ENCODE results near the gene CSF2RB.
"Not testable (repeated sequence)": the region's sequence is repeated elsewhere in the genome, so short reads cannot be mapped to it uniquely, and the experiment has no call there.

CSF2RB gene

GRCh38 chr22:36977401-36977861 lies 64.0 kb downstream of the CSF2RB start:
- peak; percentile 83 for DNase-seq

- DNase-seq: peak; percentile 87
Measured at GRCh38 chr22:36977947-36978660, 64.7 kb downstream of the CSF2RB start.

- DNase-seq: no peak
Measured at GRCh38 chr22:36979016-36979910, 65.8 kb downstream of the CSF2RB start.

- no peak for DNase-seq
Measured at GRCh38 chr22:36981247-36981775, 67.9 kb downstream of the CSF2RB start.

- no peak for DNase-seq
Measured at GRCh38 chr22:36982136-36982535, 68.7 kb downstream of the CSF2RB start.

GRCh38 chr22:36985211-36985889 lies 71.9 kb downstream of the CSF2RB start:
- no peak for DNase-seq

- DNase-seq: no peak
Measured at GRCh38 chr22:36986242-36986821, 72.9 kb downstream of the CSF2RB start.

- no peak for DNase-seq
Measured at GRCh38 chr22:36988075-36988832, 74.8 kb downstream of the CSF2RB start.

GRCh38 chr22:36989012-36989411 lies 75.6 kb downstream of the CSF2RB start:
- not testable (repeated sequence) for DNase-seq
